NOMO-1 treated with dmso at 0.1 percent for 144 hours (cell line): Measurements from ENCODE around the gene GCLC.
"Not testable (repeated sequence)": the region's sequence is repeated elsewhere in the genome, so short reads cannot be mapped to it uniquely, and the experiment has no call there.

Experiments used
- DNase-seq: peaks from one replicate; lab custom pipeline; 2025; ENCODE audit not compliant: unreplicated experiment; lab: John Stamatoyannopoulos, UW

GCLC gene

DNA sequence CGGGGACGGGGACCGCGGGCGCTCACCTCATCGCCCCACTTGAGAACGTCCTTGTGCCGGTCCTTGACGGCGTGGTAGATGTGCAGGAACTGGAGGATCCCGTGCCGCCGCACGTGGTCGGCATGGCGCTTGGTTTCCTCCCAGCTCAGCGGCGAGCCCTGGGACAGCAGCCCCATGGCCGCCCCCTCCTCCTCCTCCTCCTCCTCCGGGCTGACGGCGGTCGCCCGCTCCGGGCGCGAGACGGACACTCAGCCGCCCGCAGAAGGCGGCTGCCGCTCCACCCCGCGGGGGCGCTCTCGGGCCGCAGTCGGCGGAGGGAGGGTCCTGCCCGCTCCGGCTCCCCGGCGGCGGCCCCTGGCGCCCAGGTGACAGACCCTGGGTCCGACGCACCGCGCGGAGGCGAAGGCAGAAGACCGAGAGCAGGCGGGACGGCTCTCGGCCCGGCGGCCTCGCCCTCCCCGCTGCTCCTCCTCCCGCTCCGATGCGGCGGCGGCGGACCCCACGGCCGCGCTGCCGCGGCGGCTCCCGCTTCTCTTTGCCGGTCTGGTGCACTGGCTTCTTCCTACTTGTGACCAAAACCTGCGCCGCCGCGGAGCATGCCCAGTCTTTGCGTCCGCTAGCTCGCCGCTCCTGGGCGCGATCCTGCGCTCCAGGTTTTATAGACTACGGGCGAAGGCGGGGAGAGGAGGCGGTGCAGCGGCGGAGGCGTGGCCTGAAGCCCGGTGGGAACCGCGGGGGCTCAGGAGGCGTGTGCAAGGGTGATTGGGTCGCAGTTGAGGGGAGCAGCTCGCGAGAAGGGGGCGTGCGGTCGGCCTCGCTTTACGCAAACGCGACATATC is at the start of gene GCLC:
GCLC (minus strand) TSS at position 632 of the 839 bp plus-strand sequence; CDS start at position 176, 456 bp downstream.
- DNase-seq, result peak; percentile 87

DNA sequence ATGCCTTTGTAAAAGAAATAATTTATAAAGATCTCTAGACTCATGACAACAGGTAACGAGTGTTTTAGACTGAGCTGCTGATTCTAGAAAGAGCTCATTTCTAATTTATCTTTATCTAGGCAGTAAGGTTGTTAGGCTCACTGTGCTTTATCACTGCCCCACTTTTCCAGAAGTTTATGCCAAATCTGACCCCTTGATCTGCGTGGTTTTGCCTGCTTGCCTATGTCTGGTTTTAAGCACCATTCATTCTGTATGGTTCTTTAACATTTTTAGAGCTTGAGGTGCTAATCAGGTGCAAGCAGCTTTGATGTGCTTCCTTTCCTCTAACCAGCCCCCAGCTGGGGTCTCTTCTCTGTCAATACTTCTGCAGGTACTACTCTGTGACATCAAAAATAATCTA is 49.7 kb upstream of the GCLC start:
- no peak for DNase-seq

DNA sequence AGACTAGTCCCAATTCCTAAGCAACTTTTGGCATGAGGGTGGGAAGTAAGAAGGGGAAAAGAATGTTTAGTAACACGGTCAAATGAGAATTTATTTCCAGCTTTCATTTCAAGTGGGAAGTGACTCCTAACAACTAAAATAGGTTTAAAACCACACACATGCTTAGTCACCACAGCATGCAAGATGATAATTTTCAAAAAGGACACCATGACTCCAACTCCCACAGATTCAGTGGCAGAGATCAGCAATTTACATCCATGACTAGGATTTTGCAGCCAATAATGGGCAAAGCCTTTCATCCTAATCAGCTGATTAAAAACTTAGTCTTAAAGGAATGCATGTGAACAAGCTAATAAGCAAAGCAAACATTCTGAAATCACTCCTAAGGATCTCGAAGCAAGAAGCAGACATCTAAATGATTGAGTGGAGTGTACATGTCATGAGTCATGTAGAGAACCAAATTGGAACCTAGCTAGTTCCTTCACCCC is 48.1 kb upstream of the GCLC start:
- peak; percentile 45 for DNase-seq

DNA sequence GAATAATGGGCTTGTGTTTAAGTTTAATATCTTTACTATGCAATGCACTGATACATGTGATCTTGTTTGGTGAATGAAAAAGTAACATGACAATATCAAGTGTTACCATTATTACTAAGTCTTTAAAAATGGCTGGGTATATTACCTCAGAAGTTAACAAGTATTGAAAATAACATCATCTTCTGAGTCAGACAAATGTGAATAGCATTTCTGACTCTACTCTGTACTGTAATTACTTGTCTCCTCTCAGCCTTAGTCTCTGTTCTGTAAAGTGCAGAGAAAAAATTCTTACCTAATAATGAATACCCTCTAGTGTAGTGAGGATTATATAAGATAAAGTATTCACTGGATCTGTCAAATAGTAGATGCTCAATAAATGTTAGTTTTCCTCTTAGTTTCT is 47.0 kb upstream of the GCLC start:
- DNase-seq, result no peak

DNA sequence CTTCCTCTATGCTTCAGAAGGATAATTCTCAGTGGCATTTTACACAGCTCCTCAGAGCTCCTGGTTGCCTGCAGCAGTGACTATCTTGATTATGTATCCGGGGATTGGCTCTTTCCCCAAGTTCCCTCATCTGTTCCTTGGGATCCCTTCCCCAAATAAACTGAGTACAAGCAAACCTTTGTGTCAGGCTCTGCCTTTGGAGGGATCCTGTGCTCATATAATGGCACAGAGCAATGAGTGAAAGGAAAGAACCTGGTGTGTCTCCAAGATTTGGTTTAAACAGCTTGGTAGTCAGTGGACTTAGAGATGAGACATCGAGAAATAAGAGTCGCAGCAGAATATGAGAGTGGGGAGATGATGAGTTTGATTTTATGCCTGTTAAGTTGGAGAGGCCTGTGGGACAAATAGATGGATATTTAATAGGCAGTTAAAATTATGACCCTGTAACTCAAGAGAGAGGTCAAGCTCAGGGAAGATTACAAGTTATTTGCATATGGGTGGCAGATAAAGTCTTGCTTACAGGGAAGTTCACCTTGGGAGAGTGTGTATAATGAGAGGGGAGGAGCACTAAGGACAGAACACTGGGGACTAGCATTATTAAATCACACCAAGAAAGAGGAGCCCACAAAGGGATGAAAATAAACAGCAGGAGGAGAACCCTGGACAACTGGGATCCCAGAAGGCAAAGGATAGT is 44.1 kb upstream of the GCLC start:
- DNase-seq, result no peak

DNA sequence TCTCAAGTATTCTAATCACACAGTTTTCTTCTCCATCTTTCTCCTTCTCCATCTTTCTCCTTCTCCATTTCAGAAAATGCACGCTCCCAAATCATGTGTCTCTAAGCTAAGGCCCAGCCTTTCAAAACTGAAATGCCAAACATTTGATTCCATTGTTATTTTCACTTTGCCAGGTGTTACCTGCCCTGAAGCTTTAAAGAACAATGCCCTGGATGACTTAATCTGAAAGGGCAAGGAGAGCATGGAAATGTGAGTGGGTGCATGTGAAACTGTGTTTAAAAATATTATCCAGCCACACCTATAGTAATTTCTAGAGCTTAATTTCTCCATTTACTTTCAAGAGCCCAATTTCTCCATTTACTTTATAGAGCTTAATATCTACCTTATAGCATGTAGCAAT is 42.4 kb upstream of the GCLC start:
- DNase-seq, result no peak

DNA sequence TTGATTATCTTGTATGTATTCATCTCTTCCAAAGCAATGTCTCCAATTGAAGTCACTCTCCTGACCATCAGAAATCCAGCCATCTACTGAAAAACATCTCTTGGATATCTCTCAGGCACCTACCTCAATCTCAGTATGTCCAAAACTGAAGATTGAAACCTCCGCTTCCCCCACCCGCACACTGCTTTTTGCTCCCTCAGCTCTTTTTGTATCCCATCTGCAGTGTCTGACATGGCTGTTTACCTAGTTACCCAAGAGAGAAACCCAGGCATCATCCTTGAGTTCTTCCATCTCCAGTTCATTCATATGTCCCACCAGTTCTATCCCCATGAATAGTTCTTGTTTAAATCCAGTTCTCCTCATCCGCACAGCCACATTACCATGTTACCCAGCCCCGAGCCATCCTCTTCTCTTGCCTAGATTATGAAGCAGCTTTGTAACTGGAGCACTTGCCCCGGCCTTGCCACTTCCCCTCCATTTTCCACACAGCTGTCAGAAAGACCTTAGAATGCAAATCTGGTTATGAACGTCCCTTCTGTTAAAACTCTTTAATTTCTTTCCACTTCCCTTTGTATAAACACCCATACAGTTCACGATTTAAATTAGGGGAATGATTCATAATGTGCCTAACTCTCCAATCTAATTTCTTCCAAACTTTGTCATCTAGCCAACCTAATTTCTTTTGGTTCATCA is 40.5 kb upstream of the GCLC start:
- DNase-seq, result no peak

DNA sequence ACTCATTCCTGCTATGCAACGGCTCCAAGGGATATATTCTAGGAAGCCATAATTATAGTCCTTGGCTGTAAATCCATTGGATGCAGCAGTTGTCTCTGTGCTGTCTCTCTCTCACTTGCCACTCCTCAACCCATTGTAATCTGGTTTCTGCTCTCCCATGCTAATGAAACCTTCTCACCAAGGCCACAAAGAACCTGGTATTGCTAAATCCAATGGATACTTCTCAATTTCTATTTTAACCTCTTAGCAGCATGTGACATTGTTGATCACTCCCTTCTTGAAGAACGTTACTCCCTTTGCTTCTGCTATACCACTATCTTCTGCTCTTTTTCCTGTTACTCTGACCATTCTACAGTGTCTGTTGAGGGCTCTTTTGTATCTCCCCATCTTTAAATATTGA is 39.8 kb upstream of the GCLC start:
- no peak for DNase-seq

DNA sequence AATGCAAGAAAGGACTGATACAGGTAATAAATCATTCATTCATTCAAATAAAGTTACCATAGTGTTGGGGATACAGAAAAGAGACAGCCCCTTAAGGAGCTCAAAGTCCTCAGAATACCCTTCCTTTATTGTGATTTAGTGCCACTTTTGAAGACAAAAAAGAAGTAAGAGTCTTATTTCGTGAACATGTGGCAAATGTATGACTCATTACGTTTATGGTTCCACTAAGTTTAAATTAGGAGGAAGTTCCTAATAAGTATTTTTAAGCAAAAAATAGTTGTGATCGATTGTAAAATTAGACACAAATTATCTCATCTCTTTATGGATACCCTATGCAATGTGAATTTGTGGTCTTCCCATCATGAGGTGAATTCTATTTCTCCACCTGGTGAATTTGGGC is 38.5 kb upstream of the GCLC start:
- DNase-seq, result no peak

DNA sequence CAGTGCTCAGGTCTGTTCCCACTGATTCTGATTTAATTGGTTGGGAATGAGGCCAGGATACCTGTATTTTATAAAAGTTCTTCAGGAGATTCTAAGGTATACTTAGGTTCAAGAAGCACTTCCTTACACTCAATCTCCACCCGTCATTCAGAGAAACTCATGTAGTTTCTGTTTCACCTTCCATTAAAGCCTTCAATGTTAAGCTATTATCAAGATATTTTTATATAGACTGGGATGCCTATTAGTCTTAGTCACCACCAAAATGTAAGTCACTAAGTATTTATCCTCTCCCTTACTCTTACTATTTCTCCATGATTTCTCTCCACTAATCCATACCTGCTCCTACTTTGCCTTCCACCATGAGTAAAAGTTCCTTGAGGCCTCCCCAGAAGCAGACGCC is 38.1 kb upstream of the GCLC start:
- no peak for DNase-seq

DNA sequence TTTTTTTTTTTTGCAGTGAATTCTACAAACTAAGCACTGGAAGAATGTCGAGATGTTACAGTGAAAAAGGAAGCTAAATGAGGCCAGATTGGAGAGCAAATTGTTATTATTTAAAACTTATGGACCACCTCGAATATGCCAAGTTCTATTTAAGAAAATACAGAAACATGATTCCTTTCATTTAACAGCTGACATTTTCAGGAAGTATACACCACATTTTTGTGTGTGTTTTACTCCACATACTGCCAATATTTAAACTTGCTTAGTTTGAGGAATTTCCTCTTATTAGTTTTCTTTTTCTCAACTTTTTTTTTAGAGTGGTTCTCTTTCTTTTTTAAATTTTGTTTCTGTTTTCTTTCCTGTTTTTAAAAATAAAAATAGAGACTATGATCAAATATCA is 37.0 kb upstream of the GCLC start:
- DNase-seq, result no peak

DNA sequence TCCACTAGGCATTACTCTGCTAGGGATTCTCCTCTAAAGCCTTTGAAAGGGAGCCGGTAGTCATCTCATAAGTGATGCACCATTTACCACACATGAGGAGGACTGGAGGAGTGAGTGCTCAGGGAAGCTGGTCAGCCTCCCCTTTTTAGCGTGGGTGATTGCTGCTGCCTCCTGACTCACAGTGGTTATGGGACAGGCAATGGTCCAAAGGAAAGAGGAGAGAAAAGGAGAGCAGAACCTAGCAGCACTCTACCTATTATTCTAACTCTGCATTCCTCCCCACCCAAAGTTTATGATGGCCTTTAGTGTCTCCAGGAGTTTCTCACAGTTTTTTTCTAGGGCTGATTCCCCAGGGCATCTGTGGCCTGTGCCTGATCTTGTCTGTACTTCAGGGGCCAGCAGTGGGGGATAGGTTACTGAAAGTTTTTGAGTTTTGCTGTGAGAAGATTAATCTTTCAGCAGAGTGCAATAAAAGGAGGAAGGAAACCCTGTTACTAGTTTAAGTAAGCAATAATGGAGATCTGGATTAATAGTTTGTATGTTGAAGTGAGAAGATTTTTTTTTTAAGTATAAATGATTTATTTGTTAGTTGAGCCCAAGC is 36.4 kb upstream of the GCLC start:
- no peak for DNase-seq

DNA sequence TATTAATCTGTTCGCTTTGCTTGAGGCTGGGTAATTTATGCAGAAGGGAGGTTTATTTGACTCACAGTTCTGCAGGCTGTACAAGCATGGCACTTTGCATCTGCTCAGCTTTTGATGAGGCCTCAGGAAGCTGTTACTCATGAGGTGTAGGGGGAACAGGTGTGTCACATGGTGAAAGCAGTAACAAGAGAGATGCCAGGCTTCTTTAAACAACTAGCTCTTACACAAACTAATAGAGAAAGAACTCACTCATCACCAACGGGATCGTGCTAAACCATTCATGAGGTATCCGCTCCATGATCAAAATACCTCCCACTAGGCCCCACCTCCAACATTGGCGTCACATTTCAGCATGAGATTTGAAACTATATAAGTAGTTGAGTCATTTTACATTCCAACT is 34.4 kb upstream of the GCLC start:
- DNase-seq, result no peak

DNA sequence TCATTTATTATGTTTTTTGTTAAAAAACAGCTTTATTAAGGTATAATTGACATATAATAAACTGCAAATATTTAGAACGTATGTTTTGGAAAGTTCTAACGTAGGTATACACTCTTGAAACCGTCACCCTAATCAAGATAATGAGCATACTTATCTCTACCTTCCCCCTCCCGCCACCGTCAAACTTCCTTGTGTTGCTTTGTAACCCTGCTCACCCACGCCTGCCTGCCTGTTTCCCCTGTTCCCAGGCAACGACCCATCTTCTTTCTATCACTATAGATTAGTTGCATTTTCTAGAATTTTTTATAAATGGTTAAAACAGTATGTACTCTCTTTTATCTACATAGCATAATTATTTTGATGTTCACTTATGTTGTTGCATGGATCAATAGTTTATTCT is 33.5 kb upstream of the GCLC start:
- DNase-seq, result no peak

DNA sequence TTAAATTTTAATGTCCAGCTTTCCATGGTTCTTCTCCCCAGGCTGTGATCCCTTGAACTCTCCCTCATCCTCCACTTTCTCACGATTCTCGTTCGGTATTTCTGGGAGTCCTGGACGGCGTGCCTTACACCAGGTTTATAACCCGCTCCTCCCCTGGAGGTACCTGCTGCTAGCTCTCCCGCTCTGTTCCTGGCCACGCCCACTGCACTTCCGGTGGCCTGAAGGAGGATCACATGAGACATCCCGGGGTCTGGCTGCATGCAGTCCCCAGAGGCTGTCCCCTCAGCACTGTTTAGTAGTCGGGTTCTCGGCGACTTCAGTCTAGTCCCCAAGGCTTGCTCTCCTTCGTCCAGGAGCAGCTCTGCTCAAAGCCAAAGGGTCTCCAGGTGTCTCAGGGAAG is 28.4 kb upstream of the GCLC start:
- DNase-seq, result no peak

DNA sequence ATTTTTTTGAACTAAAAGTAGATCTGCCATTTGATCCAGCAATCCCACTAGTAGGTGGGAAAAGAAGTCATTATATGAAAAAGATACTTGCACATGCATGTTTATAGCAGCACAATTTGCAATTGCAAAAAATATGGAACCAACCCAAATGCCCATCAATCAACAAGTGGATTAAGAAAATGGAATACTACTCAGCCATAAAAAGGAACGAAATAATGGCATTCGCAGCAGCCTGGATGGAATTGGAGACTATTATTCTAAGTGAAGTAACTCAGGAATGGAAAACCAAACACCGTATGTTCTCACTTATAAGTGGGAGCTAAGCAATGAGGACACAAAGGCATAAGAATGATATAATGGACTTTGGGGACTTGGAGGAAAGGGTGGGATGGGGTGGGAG is 27.5 kb upstream of the GCLC start:
- DNase-seq, result not testable (repeated sequence)

DNA sequence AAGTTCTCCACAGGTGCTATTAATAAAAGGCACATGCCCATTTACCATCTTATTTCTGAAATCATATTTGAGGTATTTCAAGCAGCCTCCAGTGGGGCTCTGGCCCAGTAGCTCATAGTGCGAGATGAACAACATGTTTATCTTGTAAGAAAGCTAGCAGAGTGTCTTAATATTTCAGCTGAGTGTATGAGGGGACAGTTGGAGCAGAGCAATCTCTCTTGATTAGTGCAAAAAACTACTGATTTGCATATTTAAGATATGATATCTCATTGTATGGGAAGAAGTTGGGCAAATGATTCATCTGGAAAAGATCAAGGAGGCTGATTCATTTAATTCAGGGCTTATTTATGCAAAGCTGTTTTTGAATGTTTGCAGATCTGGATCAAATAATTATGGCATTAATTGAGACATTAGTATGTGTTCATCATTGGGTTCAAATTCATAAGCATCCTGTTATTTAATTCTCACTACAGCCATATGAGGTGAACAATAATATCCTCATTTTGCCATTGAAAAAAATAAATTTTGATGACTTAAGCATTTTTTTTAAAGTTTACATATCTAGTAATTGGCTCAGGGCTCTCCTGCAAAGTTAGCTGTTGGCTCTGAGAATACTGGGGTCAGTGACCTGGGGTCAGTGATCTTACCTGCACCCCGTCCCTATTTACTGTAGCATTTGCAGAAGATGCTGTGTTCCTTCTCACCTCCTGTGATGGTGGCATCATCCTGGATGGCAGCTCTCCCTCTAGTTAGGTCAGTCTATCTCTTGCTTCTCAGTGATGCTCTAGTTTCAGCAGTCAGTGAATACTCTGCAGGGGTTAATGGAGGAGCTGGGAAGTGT is 24.1 kb upstream of the GCLC start:
- DNase-seq, result no peak

DNA sequence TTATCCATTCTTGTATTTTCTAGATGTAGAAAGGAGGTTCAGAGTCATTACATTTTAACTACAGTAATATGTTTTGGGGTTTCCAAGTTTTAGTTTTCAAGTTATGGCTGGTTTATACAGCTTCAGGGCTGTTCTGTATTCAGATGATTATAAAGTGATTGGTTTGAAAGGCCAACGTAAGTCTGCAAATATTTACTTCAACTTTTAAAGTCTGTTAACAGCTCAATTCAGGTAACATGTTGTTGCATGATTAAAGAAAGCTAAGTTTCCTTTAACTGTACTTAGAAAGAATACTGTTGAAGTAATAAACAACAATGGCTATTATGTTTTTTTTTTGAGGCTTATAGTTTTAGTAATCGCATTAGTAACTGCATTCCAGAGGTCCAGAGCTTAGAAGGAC is 22.8 kb upstream of the GCLC start:
- DNase-seq, result no peak

DNA sequence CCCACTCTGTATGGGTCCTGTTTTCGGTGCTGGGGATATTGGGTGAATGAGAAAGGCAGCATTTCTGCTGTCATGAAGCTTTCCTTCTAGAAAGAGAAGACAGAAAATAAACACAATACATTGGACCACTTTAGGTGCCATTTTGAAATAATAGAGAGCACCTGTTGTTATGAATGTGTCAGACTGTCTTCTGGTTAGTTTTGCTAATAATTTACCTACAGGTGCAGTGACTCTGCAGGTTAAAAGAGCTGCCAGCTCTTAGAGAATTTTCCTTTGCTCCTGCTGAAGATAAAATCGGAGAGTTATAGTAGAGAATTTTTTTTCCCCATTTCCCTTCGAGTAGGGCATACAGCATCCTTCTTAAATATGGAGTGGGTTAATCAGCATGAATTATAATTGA is 21.9 kb upstream of the GCLC start:
- no peak for DNase-seq

DNA sequence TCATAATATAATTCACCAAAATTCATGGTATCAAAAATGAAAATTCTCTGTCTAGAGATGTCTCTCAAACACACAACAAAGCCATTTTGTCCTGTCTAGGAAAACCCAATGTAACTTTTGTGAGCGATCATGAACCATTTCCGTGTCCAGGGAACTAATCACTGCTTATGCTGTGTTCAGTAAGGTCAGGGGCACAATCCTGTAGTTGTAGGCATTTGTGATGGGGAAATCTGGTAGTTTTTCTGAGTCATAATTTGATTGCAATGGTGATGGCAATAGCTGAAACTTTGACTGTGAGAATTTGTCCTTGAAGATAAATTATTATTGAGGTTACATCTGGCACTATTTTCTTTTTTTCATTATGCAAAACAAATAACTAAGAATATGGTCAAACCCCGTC is 21.0 kb upstream of the GCLC start:
- DNase-seq, result no peak
